ENCODE results near the gene WNK4.
A peak's percentile ranks its signal among the peaks of the same experiment; 100 is the strongest.
"Not testable (repeated sequence)": the region's sequence is repeated elsewhere in the genome, so short reads cannot be mapped to it uniquely, and the experiment has no call there.

WNK4 gene

GRCh38 chr17:42779936-42780850, at the start of gene WNK4:
Gene WNK4 (plus strand): TSS chr17:42780610. CDS start chr17:42780699, 89 bp downstream.
- no peak for DNase-seq

- DNase-seq, result no peak
Observed at GRCh38 chr17:42740699-42741098, 39.7 kb upstream of the WNK4 start.

- not testable (repeated sequence) for DNase-seq
Observed at GRCh38 chr17:42742916-42743315, 37.5 kb upstream of the WNK4 start.

- DNase-seq, result no peak
Observed at GRCh38 chr17:42743595-42744282, 36.7 kb upstream of the WNK4 start.

GRCh38 chr17:42744283-42744805, 36.1 kb upstream of the WNK4 start:
- DNase-seq, result peak; percentile 79

GRCh38 chr17:42744806-42745617, 35.4 kb upstream of the WNK4 start, which contains the start of gene EZH1:
Gene EZH1 (minus strand): TSS chr17:42745040. CDS start chr17:42728941, 16,099 bp downstream.
- DNase-seq, result peak; percentile 90

GRCh38 chr17:42748202-42748907, 32.1 kb upstream of the WNK4 start:
- no peak for DNase-seq

GRCh38 chr17:42748908-42749798, 31.3 kb upstream of the WNK4 start:
- no peak for DNase-seq

GRCh38 chr17:42750739-42751344, 29.6 kb upstream of the WNK4 start:
- DNase-seq, result no peak

- DNase-seq, result no peak
Observed at GRCh38 chr17:42751628-42752027, 28.8 kb upstream of the WNK4 start.

- no peak for DNase-seq
Observed at GRCh38 chr17:42754782-42755181, 25.6 kb upstream of the WNK4 start.

GRCh38 chr17:42759982-42760651, 20.3 kb upstream of the WNK4 start:
- no peak for DNase-seq

GRCh38 chr17:42760652-42761581, 19.5 kb upstream of the WNK4 start, which contains the start of gene RAMP2:
Gene RAMP2 (plus strand): TSS chr17:42761227. CDS start chr17:42761262, 35 bp downstream.
- peak; percentile 13 for DNase-seq

- DNase-seq, result no peak
Observed at GRCh38 chr17:42761638-42762037, 18.8 kb upstream of the WNK4 start.

- DNase-seq, result no peak
Observed at GRCh38 chr17:42766124-42766523, 14.3 kb upstream of the WNK4 start.

GRCh38 chr17:42767512-42767911, 12.9 kb upstream of the WNK4 start:
- DNase-seq, result no peak

- not testable (repeated sequence) for DNase-seq
Observed at GRCh38 chr17:42768006-42768405, 12.4 kb upstream of the WNK4 start.

- DNase-seq, result not testable (repeated sequence)
Observed at GRCh38 chr17:42769964-42770363, 10.4 kb upstream of the WNK4 start.

- no peak for DNase-seq
Observed at GRCh38 chr17:42772945-42773289, 7.5 kb upstream of the WNK4 start.
